ENCODE measurements around the gene FAM131C.

The FAM131C gene

GRCh38 chr1:16077406-16078245, 4.2 kb upstream of the FAM131C start:
- no peak overlapping the region for H3K14ac ChIP-seq (ENCODE audit: low read length in 2 of 2)
- H3K4ac ChIP-seq (ENCODE audit: low read depth in 1 of 2, low read length in 2 of 2) = no peak overlapping the region
- no peak overlapping the region for H3K18ac ChIP-seq (ENCODE audit: low read depth in 1 of 2, low read length in 2 of 2)
- no peaks in the 10 kb centered on the region for H3K9me3 ChIP-seq (ENCODE audit: control insufficient read depth, low read length)
- H3K4me1 ChIP-seq (ENCODE audit: control insufficient read depth, insufficient read depth, low read depth, low read length) = peaks cover 45% of the 10 kb centered on the region
- no peak for DNase-seq
- H3K4me3 ChIP-seq (ENCODE audit: insufficient read depth in 1 of 2, low read depth in 1 of 2, low read length in 2 of 2) = no peak overlapping the region
- H4K91ac ChIP-seq (ENCODE audit: low read length) = no peak overlapping the region
- H3K27me3 ChIP-seq (ENCODE audit: control insufficient read depth in 1 of 2, insufficient read depth in 1 of 2, low read length in 2 of 2) = peaks cover 0 to 4% of the 10 kb centered on the region in 2 experiments
- no peak overlapping the region for H3K9ac ChIP-seq (ENCODE audit: low read length)
- no peak overlapping the region for H2AFZ ChIP-seq (ENCODE audit: low read depth, low read length)
- H2BK5ac ChIP-seq (ENCODE audit: low read depth, low read length, poor library complexity, severe bottlenecking) = no peak overlapping the region
- H3K79me1 ChIP-seq (replicated peaks; ENCODE audit: low read length, poor library complexity, severe bottlenecking) = peaks cover 2% of the 10 kb centered on the region
- no peak overlapping the region for H2BK120ac ChIP-seq (ENCODE audit: low read depth, low read length)
- no peak overlapping the region for H3K4me2 ChIP-seq (ENCODE audit: low read length, poor library complexity, severe bottlenecking)
- H2BK12ac ChIP-seq (ENCODE audit: low read length in 2 of 2) = no peak overlapping the region
- H2BK15ac ChIP-seq (ENCODE audit: low read depth, poor library complexity, severe bottlenecking) = no peak overlapping the region
- no peak overlapping the region for H3K23ac ChIP-seq (ENCODE audit: low read length in 2 of 2)
- peak overlapping the region; percentile 72 for H2AK5ac ChIP-seq (ENCODE audit: low read length, severe bottlenecking)
- 85% methylated on average over 12 of the region's 12 CpGs for WGBS
- no peak overlapping the region for H3K27ac ChIP-seq (ENCODE audit: low read length, poor library complexity, severe bottlenecking)
- H3K36me3 ChIP-seq (ENCODE audit: control insufficient read depth in 1 of 2, insufficient read depth in 2 of 2, low read depth in 1 of 2, low read length in 2 of 2) = no peaks in the 10 kb centered on the region
- no peak overlapping the region for H4K8ac ChIP-seq (ENCODE audit: low read length)

GRCh38 chr1:16076865-16077238, 3.4 kb upstream of the FAM131C start:
- Histone ChIP-seq H2BK12ac (ENCODE audit: low read length in 2 of 2) (no peak overlapping the region), H2AK5ac (ENCODE audit: low read length, severe bottlenecking) (no peak overlapping the region), H3K36me3 (ENCODE audit: control insufficient read depth in 1 of 2, insufficient read depth in 2 of 2, low read depth in 1 of 2, low read length in 2 of 2) (no peaks in the 10 kb centered on the region), H3K27me3 (ENCODE audit: control insufficient read depth in 1 of 2, insufficient read depth in 1 of 2, low read length in 2 of 2) (peaks cover 0 to 4% of the 10 kb centered on the region in 2 experiments), H3K4me1 (ENCODE audit: control insufficient read depth, insufficient read depth, low read depth, low read length) (peaks cover 43% of the 10 kb centered on the region), H2BK5ac (ENCODE audit: low read depth, low read length, poor library complexity, severe bottlenecking) (no peak overlapping the region), H3K27ac (ENCODE audit: low read length, poor library complexity, severe bottlenecking) (no peak overlapping the region), H3K9me3 (ENCODE audit: control insufficient read depth, low read length) (no peaks in the 10 kb centered on the region), H3K18ac (ENCODE audit: low read depth in 1 of 2, low read length in 2 of 2) (no peak overlapping the region), H3K14ac (ENCODE audit: low read length in 2 of 2) (no peak overlapping the region), H4K91ac (ENCODE audit: low read length) (no peak overlapping the region), H3K4me3 (ENCODE audit: insufficient read depth in 1 of 2, low read depth in 1 of 2, low read length in 2 of 2) (no peak overlapping the region), H3K9ac (ENCODE audit: low read length) (peak overlapping the region; percentile 72), H2AFZ (ENCODE audit: low read depth, low read length) (no peak overlapping the region), H3K4me2 (ENCODE audit: low read length, poor library complexity, severe bottlenecking) (no peak overlapping the region), H4K8ac (ENCODE audit: low read length) (no peak overlapping the region), H2BK120ac (ENCODE audit: low read depth, low read length) (no peak overlapping the region), H3K79me1 (replicated peaks; ENCODE audit: low read length, poor library complexity, severe bottlenecking) (no peaks in the 10 kb centered on the region), H3K4ac (ENCODE audit: low read depth in 1 of 2, low read length in 2 of 2) (no peak overlapping the region), H3K23ac (ENCODE audit: low read length in 2 of 2) (no peak overlapping the region), H2BK15ac (ENCODE audit: low read depth, poor library complexity, severe bottlenecking) (no peak overlapping the region)
- no peak for DNase-seq
- WGBS = 90% methylated on average over 11 of the region's 11 CpGs

GRCh38 chr1:16076031-16076864, 2.8 kb upstream of the FAM131C start:
- Histone ChIP-seq H2AFZ (ENCODE audit: low read depth, low read length) (no peak overlapping the region), H3K4me3 (ENCODE audit: insufficient read depth in 1 of 2, low read depth in 1 of 2, low read length in 2 of 2) (no peak overlapping the region), H3K79me1 (replicated peaks; ENCODE audit: low read length, poor library complexity, severe bottlenecking) (no peaks in the 10 kb centered on the region), H3K23ac (ENCODE audit: low read length in 2 of 2) (no peak overlapping the region), H3K14ac (ENCODE audit: low read length in 2 of 2) (peak overlapping the region in 1 of 2 experiments; percentile 19), H3K9ac (ENCODE audit: low read length) (peak overlapping the region; percentile 72), H4K91ac (ENCODE audit: low read length) (peak overlapping the region; percentile 84), H3K27me3 (ENCODE audit: control insufficient read depth in 1 of 2, insufficient read depth in 1 of 2, low read length in 2 of 2) (peaks cover 0 to 4% of the 10 kb centered on the region in 2 experiments), H3K4ac (ENCODE audit: low read depth in 1 of 2, low read length in 2 of 2) (peak overlapping the region in 1 of 2 experiments; percentile 13), H3K27ac (ENCODE audit: low read length, poor library complexity, severe bottlenecking) (no peak overlapping the region), H2BK5ac (ENCODE audit: low read depth, low read length, poor library complexity, severe bottlenecking) (no peak overlapping the region), H3K4me1 (ENCODE audit: control insufficient read depth, insufficient read depth, low read depth, low read length) (peaks cover 43% of the 10 kb centered on the region), H2BK15ac (ENCODE audit: low read depth, poor library complexity, severe bottlenecking) (no peak overlapping the region), H2BK120ac (ENCODE audit: low read depth, low read length) (no peak overlapping the region), H2BK12ac (ENCODE audit: low read length in 2 of 2) (peak overlapping the region; percentile 4 to 73), H3K9me3 (ENCODE audit: control insufficient read depth, low read length) (no peaks in the 10 kb centered on the region), H3K4me2 (ENCODE audit: low read length, poor library complexity, severe bottlenecking) (no peak overlapping the region), H3K36me3 (ENCODE audit: control insufficient read depth in 1 of 2, insufficient read depth in 2 of 2, low read depth in 1 of 2, low read length in 2 of 2) (no peaks in the 10 kb centered on the region), H4K8ac (ENCODE audit: low read length) (peak overlapping the region; percentile 91), H2AK5ac (ENCODE audit: low read length, severe bottlenecking) (peak overlapping the region; percentile 21), H3K18ac (ENCODE audit: low read depth in 1 of 2, low read length in 2 of 2) (peak overlapping the region; percentile 38 to 57)
- WGBS = 65% methylated on average over 13 of the region's 14 CpGs
- DNase-seq = peak; percentile 95
